ENCODE results near the gene SDC4.

DNA sequence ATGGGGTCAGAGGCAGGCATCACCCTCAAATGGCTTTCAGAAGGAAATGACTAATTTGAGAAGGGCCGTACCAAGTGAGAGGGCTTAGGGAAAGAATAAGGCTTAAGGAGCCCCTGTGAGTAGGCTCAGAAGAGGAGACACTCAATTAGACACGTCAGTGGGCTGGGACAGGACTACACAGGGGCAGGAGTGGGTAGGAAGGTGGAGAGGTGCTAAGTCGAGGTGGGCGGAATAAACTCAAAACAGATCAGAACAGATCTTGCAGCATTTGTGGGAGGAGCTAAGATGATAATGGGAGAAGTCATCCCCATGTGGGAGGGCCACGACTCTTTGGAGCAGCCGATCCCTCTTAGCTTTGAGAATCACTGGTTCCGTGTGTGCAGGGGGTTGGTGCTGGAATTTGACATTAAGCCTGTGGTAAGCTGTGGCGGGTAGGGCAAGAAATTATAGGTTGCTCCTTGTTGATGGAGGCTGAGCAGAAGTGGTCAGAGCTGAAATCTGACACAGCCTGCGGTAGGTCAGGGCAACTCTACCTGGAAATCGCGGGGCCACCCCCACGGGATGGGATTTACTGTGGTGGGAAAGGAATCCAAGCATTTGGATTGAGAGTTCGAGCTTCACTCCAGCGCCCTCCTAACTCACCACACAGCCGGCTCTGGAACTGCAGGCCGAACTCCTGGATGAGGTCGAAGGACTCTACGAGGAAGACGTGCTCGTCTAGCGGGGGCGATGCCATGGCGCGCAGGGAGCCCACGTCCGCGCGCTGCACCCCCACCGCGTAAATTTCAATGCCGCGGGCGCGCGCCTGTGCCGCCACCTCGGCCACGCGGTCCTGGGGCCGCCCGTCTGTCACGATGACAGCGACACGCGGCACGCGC is 44.4 kb downstream of the SDC4 start:
- TF ChIP-seq POLR2AphosphoS5 (IDR thresholded peaks at IDR 0.05; ENCODE audit: low read depth, low read length), result no peak
- TF ChIP-seq POLR2A (IDR thresholded peaks at IDR 0.05; ENCODE audit: low read depth, low read length), result no peak
- no peak for TF ChIP-seq TAF1 (IDR thresholded peaks at IDR 0.05; ENCODE audit: borderline replicate concordance, low read depth, low read length)
